Thyroid gland (tissue), 4 donors: ENCODE results near the gene HBD. TPM values are rescaled to one million over a fixed set of nuclear protein-coding genes. Genes with fewer than 3 reads are reported as not detected.

Experiments
- DNase-seq, 2 donors: peaks; one replicate each; pipeline ENCODE4 v3.0.0-alpha.2; 2019
- H3K27ac ChIP-seq, 3 donors: fragments of 200-600 bp; sonication (generic); 1 replicate in 2 of 3; 2 replicates in 1 of 3; pipeline ENCODE4 v1.5.1; 2016 to 2019; ENCODE audit warnings: mild to moderate bottlenecking in 1 of 3, moderate library complexity in 1 of 3
- H3K27me3 ChIP-seq: fragments of 200-600 bp; sonication (generic); one replicate; pipeline ENCODE4 v1.5.1; 2019
- H3K36me3 ChIP-seq, 2 donors: fragments of 200-600 bp; sonication (generic); one replicate each; pipeline ENCODE4 v1.5.1; 2016 to 2019
- H3K4me1 ChIP-seq, 2 donors: fragments of 200-600 bp; sonication (generic); one replicate each; pipeline ENCODE4 v1.5.1; 2017 to 2019
- H3K4me3 ChIP-seq, 3 donors: fragments of 200-600 bp; sonication (generic); replicated peaks in 1 of 3; 1 replicate in 2 of 3; 2 replicates in 1 of 3; pipeline ENCODE4 v1.5.1; 2016; ENCODE audit warnings: mild to moderate bottlenecking in 1 of 3
- H3K9me3 ChIP-seq: fragments of 200-600 bp; sonication (generic); one replicate; pipeline ENCODE4 v1.5.1; 2017
- CTCF ChIP-seq, 6 experiments: fragments of 200-600 bp in 3 of 6; fragments of 450-650 bp in 3 of 6; sonication (generic) in 3 of 6; IDR thresholded peaks; one replicate each; pipeline ENCODE4 v1.5.1; 2016 to 2019; ENCODE audit warnings: antibody characterized with exemption in 6 of 6, mild to moderate bottlenecking in 2 of 6, inconsistent platforms in 1 of 6, moderate library complexity in 1 of 6
- POLR2A ChIP-seq, 2 donors: fragments of 450-650 bp; IDR thresholded peaks; one replicate each; pipeline ENCODE4 v1.6.1; 2017; ENCODE audit warnings: antibody characterized with exemption in 2 of 2, mild to moderate bottlenecking in 2 of 2, moderate library complexity in 1 of 2
- WGBS, 2 donors: methylation state at CpG; one replicate each; pipeline ENCODE4 v1.1.5; 2017; 5-methylcytosine and 5-hydroxymethylcytosine counted together
- intact Hi-C: fragments of 100-400 bp; cut with DNase I; formaldehyde crosslinking; loops from one replicate; pipeline ENCODE4 v1.15.1; 2023
- total RNA-seq, 4 donors: library from RNA; depleted of rRNA; stranded (reverse); fragments of >200 nt; gene quantifications; one replicate each; pipeline ENCODE4 v1.2.3, GENCODE V29; 2016

The HBD gene
- total RNA-seq, 4 donors from 2014 or later = 1.0 TPM; not detected in 3

GRCh38 chr11:5274395-5274794 is 40.1 kb upstream of the HBD start:
- DNase-seq = no peak
- Histone ChIP-seq H3K9me3 (no peaks in the 10 kb centered on the region), H3K27ac (no peak overlapping the region), H3K4me3 (no peak overlapping the region), H3K27me3 (no peaks in the 10 kb centered on the region), H3K4me1 (no peaks in the 10 kb centered on the region), H3K36me3 (no peaks in the 10 kb centered on the region)
- intact Hi-C loops = no loop called here
- TF ChIP-seq POLR2A (IDR thresholded peaks at IDR 0.05) = no peak
- TF ChIP-seq CTCF (IDR thresholded peaks at IDR 0.05) = no peak
- WGBS, 2 donors = 68 to 72% methylated on average over 5 of the region's 5 CpGs

GRCh38 chr11:5272395-5273017 is 38.2 kb upstream of the HBD start:
- TF ChIP-seq CTCF (IDR thresholded peaks at IDR 0.05) (no peak), POLR2A (IDR thresholded peaks at IDR 0.05) (no peak)
- Histone ChIP-seq H3K36me3 (no peaks in the 10 kb centered on the region), H3K27me3 (no peaks in the 10 kb centered on the region), H3K9me3 (no peaks in the 10 kb centered on the region), H3K27ac (no peak overlapping the region), H3K4me3 (no peak overlapping the region), H3K4me1 (no peaks in the 10 kb centered on the region)
- no peak for DNase-seq
- WGBS, 2 donors = 74 to 78% methylated on average over 4 of the region's 4 CpGs
- intact Hi-C loops = no loop called here

- H3K27me3 ChIP-seq = no peaks in the 10 kb centered on the region
- no peak for DNase-seq
- H3K4me3 ChIP-seq = no peak within 1 kb of the TSS
- no peaks in the 10 kb centered on the region for H3K36me3 ChIP-seq
- H3K27ac ChIP-seq = no peak within 1 kb of the TSS
- no peaks in the 10 kb centered on the region for H3K9me3 ChIP-seq
- H3K4me1 ChIP-seq = no peaks in the 10 kb centered on the region
- TF ChIP-seq POLR2A (IDR thresholded peaks at IDR 0.05) = no peak
- TF ChIP-seq CTCF (IDR thresholded peaks at IDR 0.05) = no peak
- 71 to 74% methylated on average over 4 of the region's 4 CpGs for whole genome bisulfite sequencing, 2 donors
- intact Hi-C loops = no loop called here
Observed at GRCh38 chr11:5269715-5270147, 35.4 kb upstream of the HBD start, which contains the start of gene HBE1. Gene HBE1, minus strand, starts transcription at chr11:5269945. Its CDS starts 55 bp downstream, at chr11:5269890.

- H3K36me3 ChIP-seq = no peaks in the 10 kb centered on the region
- no peak for TF ChIP-seq POLR2A (IDR thresholded peaks at IDR 0.05)
- no peak for TF ChIP-seq CTCF (IDR thresholded peaks at IDR 0.05)
- 85 to 87% methylated on average over 2 of the region's 2 CpGs for WGBS, 2 donors
- no peak overlapping the region for H3K27ac ChIP-seq
- H3K4me3 ChIP-seq = no peak overlapping the region
- H3K27me3 ChIP-seq = no peaks in the 10 kb centered on the region
- no peak for DNase-seq
- H3K9me3 ChIP-seq = no peaks in the 10 kb centered on the region
- H3K4me1 ChIP-seq = no peaks in the 10 kb centered on the region
- intact Hi-C loops = no loop called here
Observed at GRCh38 chr11:5267033-5267563, 32.8 kb upstream of the HBD start.

GRCh38 chr11:5266609-5267008 is 32.3 kb upstream of the HBD start:
- no peak overlapping the region for H3K27ac ChIP-seq
- no peak overlapping the region for H3K4me3 ChIP-seq
- intact Hi-C loops = no loop called here
- H3K36me3 ChIP-seq = no peaks in the 10 kb centered on the region
- no peaks in the 10 kb centered on the region for H3K9me3 ChIP-seq
- H3K27me3 ChIP-seq = no peaks in the 10 kb centered on the region
- no peaks in the 10 kb centered on the region for H3K4me1 ChIP-seq
- TF ChIP-seq POLR2A (IDR thresholded peaks at IDR 0.05) (no peak), CTCF (IDR thresholded peaks at IDR 0.05) (no peak)
- no peak for DNase-seq
